HepG2 (cell line): ENCODE results near the gene ADCY10.

ENCODE experiments used
- CTCF ChIP-seq: sonication (generic); formaldehyde crosslinking; IDR thresholded peaks from 2 replicates; pipeline ENCODE4 v1.5.0; 2020; ENCODE audit warnings: mild to moderate bottlenecking, missing genetic modification reagents, moderate library complexity
- KLF9 ChIP-seq: IDR thresholded peaks from 2 replicates; pipeline ENCODE4 v1.6.1; 2016; ENCODE audit warnings: low read depth
- TCF7L2 ChIP-seq: IDR thresholded peaks from 2 replicates; pipeline ENCODE4 v1.6.1; 2011; ENCODE audit warnings: mild to moderate bottlenecking, low read depth, low read length, moderate library complexity
- ZNF292 ChIP-seq: sonication (generic); formaldehyde crosslinking; IDR thresholded peaks from 2 replicates; pipeline ENCODE4 v1.8.1; 2022; ENCODE audit warnings: mild to moderate bottlenecking, low read depth, missing genetic modification reagents, borderline replicate concordance

DNA sequence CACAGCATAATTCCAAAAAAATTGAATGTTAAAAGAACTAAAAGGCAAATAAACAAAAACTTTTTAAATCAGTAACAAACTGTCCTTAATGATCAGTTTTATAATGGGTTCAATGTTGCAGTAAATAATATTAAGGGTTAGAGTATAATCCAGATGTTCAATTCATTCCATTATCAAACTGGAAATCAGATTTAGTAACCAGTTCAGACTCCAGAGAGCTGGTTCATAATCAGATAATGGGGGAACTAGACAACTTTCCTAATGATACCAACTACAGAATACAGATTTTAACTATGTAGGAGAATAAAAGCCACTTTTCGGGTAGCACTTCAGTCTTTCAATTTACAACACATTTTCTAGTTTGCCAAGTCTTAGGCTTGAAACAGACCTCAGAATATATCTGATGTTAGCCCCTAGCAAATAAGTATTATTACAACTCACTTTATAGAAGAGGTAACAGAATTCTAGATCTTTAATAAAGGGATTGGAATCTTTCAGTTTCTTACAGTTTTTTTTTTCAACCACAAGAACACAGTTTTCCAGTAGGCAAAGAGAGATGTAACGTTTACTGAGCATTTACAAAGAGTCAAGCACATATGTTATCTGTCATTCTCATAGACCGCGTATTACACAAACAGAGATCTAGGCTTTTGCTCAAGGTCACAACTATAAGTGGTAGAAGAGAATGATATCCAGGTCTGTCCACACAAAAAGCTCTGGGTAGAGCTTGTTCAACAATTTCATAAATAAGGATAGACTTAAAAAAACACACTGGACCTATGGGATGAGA lies 20.7 kb upstream of the ADCY10 start:
- no peak for TF ChIP-seq ZNF292 (CRISPR knock-in tag)
- no peak for TF ChIP-seq KLF9 (CRISPR knock-in tag)
- no peak for TF ChIP-seq TCF7L2
- no peak for TF ChIP-seq CTCF (CRISPR knock-in tag)
